SK-N-SH (cell line): ENCODE data around the gene RYR3. TPM values are rescaled to one million over a fixed set of nuclear protein-coding genes. Genes with fewer than 3 reads are reported as not detected.

ENCODE experiments used
- CTCF ChIA-PET: fragments of 300-600, 350-600 bp; formaldehyde crosslinking; extraction: SDS; loops from one replicate; lab custom pipeline; 2021; lab: Yijun Ruan, JAX
- POLR2A ChIA-PET: fragments of 350-600 bp; sonication (Branson Sonifier 250); formaldehyde crosslinking; extraction: SDS; loops from one replicate; lab custom pipeline; 2020; ENCODE audit warnings: antibody characterized with exemption, inconsistent platforms; lab: Yijun Ruan, JAX
- DNase-seq: peaks from one replicate; pipeline ENCODE4 v3.0.0; 2012
- H2AFZ ChIP-seq: fragments of 200-600 bp; sonication (generic); 2 replicates; pipeline ENCODE4 v1.8.1; 2016; ENCODE audit warnings: antibody characterized with exemption, mild to moderate bottlenecking, low read depth
- H3F3A ChIP-seq: fragments of 200-600 bp; sonication (generic); replicated peaks from 2 replicates; pipeline ENCODE3; 2016; ENCODE audit warnings: antibody characterized with exemption, mild to moderate bottlenecking; ENCODE audit not compliant: insufficient read depth
- H3K27ac ChIP-seq, 2 experiments: fragments of 200-500 bp in 1 of 2; fragments of 200-600 bp in 1 of 2; sonication (Bioruptor generic) in 1 of 2; sonication (generic), shearing (Covaris generic) in 1 of 2; 2 replicates each; pipeline versions ENCODE4 v1.5.1 to v1.6.1; 2014 to 2016; ENCODE audit warnings: low read depth in 2 of 2, inconsistent platforms in 1 of 2, low read length in 1 of 2, mild to moderate bottlenecking in 1 of 2, mixed read lengths in 1 of 2
- H3K27me3 ChIP-seq: fragments of 200-600 bp; sonication (generic), shearing (Covaris generic); 2 replicates; pipeline ENCODE4 v1.6.1; 2016; ENCODE audit warnings: mixed run types; ENCODE audit not compliant: insufficient read depth
- H3K36me3 ChIP-seq, 2 experiments: fragments of 200-500 bp in 1 of 2; fragments of 200-600 bp in 1 of 2; sonication (Bioruptor generic) in 1 of 2; sonication (generic) in 1 of 2; replicated peaks in 1 of 2; 2 replicates each; pipeline versions ENCODE3 to v1.5.1; 2014 to 2016; ENCODE audit warnings: low read length in 1 of 2, mild to moderate bottlenecking in 1 of 2; ENCODE audit not compliant: insufficient read depth in 2 of 2, control insufficient read depth in 1 of 2
- H3K4me1 ChIP-seq, 2 experiments: fragments of 200-500 bp in 1 of 2; fragments of 200-600 bp in 1 of 2; sonication (Bioruptor generic) in 1 of 2; sonication (generic), shearing (Covaris generic) in 1 of 2; 2 replicates each; pipeline versions ENCODE4 v1.5.1 to v1.6.1; 2014 to 2016; ENCODE audit warnings: low read depth in 1 of 2, low read length in 1 of 2, mixed run types in 1 of 2; ENCODE audit not compliant: insufficient read depth in 2 of 2, control insufficient read depth in 1 of 2
- H3K4me2 ChIP-seq: fragments of 200-600 bp; sonication (generic), shearing (Covaris generic); 2 replicates; pipeline ENCODE4 v1.6.1; 2017; ENCODE audit warnings: mixed run types
- H3K4me3 ChIP-seq, 2 experiments: fragments of 200-500 bp in 1 of 2; fragments of 200-600 bp in 1 of 2; sonication (Bioruptor generic) in 1 of 2; sonication (generic), shearing (Covaris generic) in 1 of 2; 2 replicates each; pipeline versions ENCODE4 v1.5.1 to v1.8.1; 2014 to 2016; ENCODE audit warnings: low read depth in 2 of 2, inconsistent platforms in 1 of 2, low read length in 1 of 2, mild to moderate bottlenecking in 1 of 2, mixed read lengths in 1 of 2, moderate library complexity in 1 of 2
- H3K79me2 ChIP-seq: fragments of 200-600 bp; sonication (generic); 2 replicates; pipeline ENCODE4 v1.8.1; 2017; ENCODE audit warnings: mild to moderate bottlenecking; ENCODE audit not compliant: insufficient read depth
- H3K9ac ChIP-seq: fragments of 200-600 bp; sonication (generic); 2 replicates; pipeline ENCODE4 v1.6.1; 2017; ENCODE audit warnings: mixed run types
- H3K9me2 ChIP-seq: fragments of 200-600 bp; sonication (generic); 2 replicates; pipeline ENCODE4 v1.6.1; 2017; ENCODE audit warnings: mixed run types
- H3K9me3 ChIP-seq: fragments of 200-600 bp; sonication (generic); 2 replicates; pipeline ENCODE4 v1.6.1; 2017; ENCODE audit warnings: mixed run types, mild to moderate bottlenecking, moderate library complexity
- H4K20me1 ChIP-seq: fragments of 200-600 bp; sonication (generic); 2 replicates; pipeline ENCODE4 v1.6.1; 2017; ENCODE audit warnings: mild to moderate bottlenecking, mixed run types; ENCODE audit not compliant: insufficient read depth
- CHD2 ChIP-seq: fragments of 150-350 bp; IDR thresholded peaks from 2 replicates; pipeline ENCODE4 v1.6.1; 2018; ENCODE audit warnings: low read length; ENCODE audit not compliant: partially characterized antibody
- CTCF ChIP-seq: fragments of 200-600 bp; sonication (generic); IDR thresholded peaks from 2 replicates; pipeline ENCODE4 v1.6.1; 2017; ENCODE audit warnings: antibody characterized with exemption, mild to moderate bottlenecking, moderate library complexity
- EZH2phosphoT487 ChIP-seq: fragments of 200-600 bp; sonication (generic); IDR thresholded peaks from 2 replicates; pipeline ENCODE4 v1.6.1; 2017; ENCODE audit warnings: low read depth, mixed run types, mild to moderate bottlenecking, antibody characterized with exemption, moderate library complexity, borderline replicate concordance
- FOSL2 ChIP-seq: IDR thresholded peaks from 2 replicates; pipeline ENCODE4 v1.4.0; 2012; ENCODE audit warnings: low read depth, mild to moderate bottlenecking, moderate library complexity, borderline replicate concordance
- FOXJ3 ChIP-seq: sonication (generic); formaldehyde crosslinking; IDR thresholded peaks from 2 replicates; pipeline ENCODE4 v1.5.1; 2020; ENCODE audit warnings: mild to moderate bottlenecking, missing genetic modification reagents
- IRF3 ChIP-seq: fragments of 150-350 bp; IDR thresholded peaks from 2 replicates; pipeline ENCODE4 v1.6.1; 2016; ENCODE audit warnings: mild to moderate bottlenecking, low read depth, low read length
- MEF2A ChIP-seq: IDR thresholded peaks from 2 replicates; pipeline ENCODE4 v1.4.0; 2012; ENCODE audit warnings: low read depth, borderline replicate concordance
- MXI1 ChIP-seq: IDR thresholded peaks from 2 replicates; pipeline ENCODE4 v1.6.1; 2012; ENCODE audit warnings: mild to moderate bottlenecking, low read depth, low read length, improper control_type of control experiment
- NFIC ChIP-seq: IDR thresholded peaks from 2 replicates; pipeline ENCODE4 v1.4.0; 2012; ENCODE audit warnings: borderline replicate concordance
- POLR2AphosphoS5 ChIP-seq: IDR thresholded peaks from 2 replicates; pipeline ENCODE4 v1.6.1; 2012; ENCODE audit warnings: low read depth, low read length
- RAD21 ChIP-seq: IDR thresholded peaks from 2 replicates; pipeline ENCODE4 v1.6.1; 2012; ENCODE audit warnings: mild to moderate bottlenecking, low read length
- RCOR1 ChIP-seq: fragments of 150-350 bp; IDR thresholded peaks from 2 replicates; pipeline ENCODE4 v1.6.1; 2017; ENCODE audit warnings: antibody characterized with exemption, low read length
- REST ChIP-seq: IDR thresholded peaks from 2 replicates; pipeline ENCODE4 v1.6.1; 2012; ENCODE audit warnings: mild to moderate bottlenecking, low read depth, low read length, moderate library complexity
- RFX5 ChIP-seq: IDR thresholded peaks from 2 replicates; pipeline ENCODE4 v1.6.1; 2012; ENCODE audit warnings: mild to moderate bottlenecking, improper control_type of control experiment, low read length
- TAF1 ChIP-seq: IDR thresholded peaks from 2 replicates; pipeline ENCODE4 v1.6.1; 2012; ENCODE audit warnings: low read depth, mild to moderate bottlenecking, low read length, moderate library complexity, borderline replicate concordance
- USF1 ChIP-seq: IDR thresholded peaks from 2 replicates; pipeline ENCODE4 v1.4.0; 2012; ENCODE audit warnings: low read depth, borderline replicate concordance
- YY1 ChIP-seq: IDR thresholded peaks from 2 replicates; pipeline ENCODE4 v1.4.0; 2012; ENCODE audit warnings: low read depth, mild to moderate bottlenecking
- WGBS: methylation state at CpG from one replicate; pipeline ENCODE4 v1.1.6; 2017; ENCODE audit warnings: low lambda C conversion rate; 5-methylcytosine and 5-hydroxymethylcytosine counted together
- polyA plus RNA-seq, 3 experiments: library from polyadenylated mRNA; depleted of rRNA; stranded (reverse); fragments of >200 nt; gene quantifications; 2 replicates each; pipeline ENCODE4 v1.2.3, GENCODE V29; 2012

The RYR3 gene
- polyA plus RNA-seq, 1 of the 3 experiments (the other 2 are of a cell fraction), result 0.02 TPM

GRCh38 chr15:33780011-33780768, 469.4 kb downstream of the RYR3 start:
- no peak for TF ChIP-seq CHD2
- no peak for TF ChIP-seq POLR2AphosphoS5
- TF ChIP-seq RFX5, result no peak
- no peak for TF ChIP-seq MEF2A
- no peak for TF ChIP-seq FOSL2
- no peak for TF ChIP-seq TAF1
- H2AFZ ChIP-seq, result no peak overlapping the region
- DNase-seq, result no peak
- no peaks in the 10 kb centered on the region for H3K9me3 ChIP-seq
- no peaks in the 10 kb centered on the region; the same call in 1 of the 2 replicates for H3K27me3 ChIP-seq
- H3F3A ChIP-seq, result no peaks in the 10 kb centered on the region
- H3K4me1 ChIP-seq, result no peaks in the 10 kb centered on the region
- H3K4me3 ChIP-seq, result no peak overlapping the region
- H3K4me2 ChIP-seq, result no peak overlapping the region
- POLR2A ChIA-PET, result no interaction called here
- no peak overlapping the region for H3K9ac ChIP-seq
- H3K27ac ChIP-seq, result no peak overlapping the region
- CTCF ChIA-PET, result no interaction called here
- no peaks in the 10 kb centered on the region for H3K36me3 ChIP-seq
- no peaks in the 10 kb centered on the region for H3K9me2 ChIP-seq
- no peaks in the 10 kb centered on the region for H4K20me1 ChIP-seq
- WGBS, result 59% methylated on average over 5 of the region's 5 CpGs
- H3K79me2 ChIP-seq, result no peaks in the 10 kb centered on the region

- DNase-seq, result no peak
- no peaks in the 10 kb centered on the region for H4K20me1 ChIP-seq
- no peak overlapping the region for H3K4me3 ChIP-seq
- no peaks in the 10 kb centered on the region for H3F3A ChIP-seq
- H3K79me2 ChIP-seq, result no peaks in the 10 kb centered on the region
- H3K36me3 ChIP-seq, result no peaks in the 10 kb centered on the region
- no peak overlapping the region for H3K9ac ChIP-seq
- no peaks in the 10 kb centered on the region for H3K9me3 ChIP-seq
- no peak overlapping the region for H2AFZ ChIP-seq
- H3K27ac ChIP-seq, result no peak overlapping the region
- no peaks in the 10 kb centered on the region for H3K9me2 ChIP-seq
- WGBS, result 70% methylated on average over 5 of the region's 5 CpGs
- no peaks in the 10 kb centered on the region for H3K4me1 ChIP-seq
- no peak for TF ChIP-seq RAD21
- TF ChIP-seq NFIC, result no peak
- no peak for TF ChIP-seq USF1
- no peak for TF ChIP-seq RCOR1
- TF ChIP-seq IRF3, result no peak
- no peak for TF ChIP-seq CTCF
- TF ChIP-seq MEF2A, result no peak
- no peak for TF ChIP-seq MXI1
- no peak for TF ChIP-seq YY1
- no peak for TF ChIP-seq FOXJ3
- no peak for TF ChIP-seq REST
- TF ChIP-seq EZH2phosphoT487, result no peak
- TF ChIP-seq, all 33 proteins: peak for 0
- ChIA-PET POLR2A (no interaction called here), CTCF (no interaction called here)
- H3K27me3 ChIP-seq, result no peaks in the 10 kb centered on the region; the same call in 1 of the 2 replicates
- H3K4me2 ChIP-seq, result no peak overlapping the region
Observed at GRCh38 chr15:33782966-33783365, 472.2 kb downstream of the RYR3 start.
